Astrocyte (in vitro differentiated cells and primary cell): ENCODE data around the gene IL20RB.

Source experiments
- EZH2 ChIP-seq: IDR thresholded peaks from 2 replicates; pipeline ENCODE4 v1.6.1; 2012; ENCODE audit warnings: mild to moderate bottlenecking, low read length, inconsistent platforms; ENCODE audit not compliant: insufficient read depth
- TF ChIP-seq, protein P1 (sequence below): IDR thresholded peaks from 2 replicates; pipeline ENCODE4 v1.5.1; 2011; ENCODE audit warnings: low read depth, mild to moderate bottlenecking, inconsistent platforms, low read length, moderate library complexity; ENCODE audit not compliant: insufficient read depth

DNA sequence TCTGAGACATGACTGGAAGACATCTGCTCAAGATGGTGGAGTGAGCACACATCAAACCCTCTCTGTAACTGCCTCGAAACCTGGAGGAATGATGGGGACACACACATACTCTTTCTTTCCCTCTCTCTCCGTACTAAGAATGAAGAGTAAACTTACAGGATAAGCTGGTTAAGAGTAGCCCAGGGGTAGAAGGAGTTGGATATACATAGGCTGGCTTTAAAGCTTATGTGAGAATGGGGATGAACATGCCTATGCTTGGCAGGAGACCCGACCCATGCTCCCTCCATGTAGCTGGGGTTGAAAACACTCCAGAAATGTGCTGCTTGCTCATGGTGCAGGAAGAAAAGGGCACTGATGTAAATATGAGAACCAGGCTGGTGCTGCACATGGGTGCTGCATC is 68.9 kb downstream of the IL20RB start:
- TF ChIP-seq, protein P1, sequence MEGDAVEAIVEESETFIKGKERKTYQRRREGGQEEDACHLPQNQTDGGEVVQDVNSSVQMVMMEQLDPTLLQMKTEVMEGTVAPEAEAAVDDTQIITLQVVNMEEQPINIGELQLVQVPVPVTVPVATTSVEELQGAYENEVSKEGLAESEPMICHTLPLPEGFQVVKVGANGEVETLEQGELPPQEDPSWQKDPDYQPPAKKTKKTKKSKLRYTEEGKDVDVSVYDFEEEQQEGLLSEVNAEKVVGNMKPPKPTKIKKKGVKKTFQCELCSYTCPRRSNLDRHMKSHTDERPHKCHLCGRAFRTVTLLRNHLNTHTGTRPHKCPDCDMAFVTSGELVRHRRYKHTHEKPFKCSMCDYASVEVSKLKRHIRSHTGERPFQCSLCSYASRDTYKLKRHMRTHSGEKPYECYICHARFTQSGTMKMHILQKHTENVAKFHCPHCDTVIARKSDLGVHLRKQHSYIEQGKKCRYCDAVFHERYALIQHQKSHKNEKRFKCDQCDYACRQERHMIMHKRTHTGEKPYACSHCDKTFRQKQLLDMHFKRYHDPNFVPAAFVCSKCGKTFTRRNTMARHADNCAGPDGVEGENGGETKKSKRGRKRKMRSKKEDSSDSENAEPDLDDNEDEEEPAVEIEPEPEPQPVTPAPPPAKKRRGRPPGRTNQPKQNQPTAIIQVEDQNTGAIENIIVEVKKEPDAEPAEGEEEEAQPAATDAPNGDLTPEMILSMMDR = no peak
- TF ChIP-seq EZH2 = no peak
